ENCODE data around the gene CC2D2A.

DNA sequence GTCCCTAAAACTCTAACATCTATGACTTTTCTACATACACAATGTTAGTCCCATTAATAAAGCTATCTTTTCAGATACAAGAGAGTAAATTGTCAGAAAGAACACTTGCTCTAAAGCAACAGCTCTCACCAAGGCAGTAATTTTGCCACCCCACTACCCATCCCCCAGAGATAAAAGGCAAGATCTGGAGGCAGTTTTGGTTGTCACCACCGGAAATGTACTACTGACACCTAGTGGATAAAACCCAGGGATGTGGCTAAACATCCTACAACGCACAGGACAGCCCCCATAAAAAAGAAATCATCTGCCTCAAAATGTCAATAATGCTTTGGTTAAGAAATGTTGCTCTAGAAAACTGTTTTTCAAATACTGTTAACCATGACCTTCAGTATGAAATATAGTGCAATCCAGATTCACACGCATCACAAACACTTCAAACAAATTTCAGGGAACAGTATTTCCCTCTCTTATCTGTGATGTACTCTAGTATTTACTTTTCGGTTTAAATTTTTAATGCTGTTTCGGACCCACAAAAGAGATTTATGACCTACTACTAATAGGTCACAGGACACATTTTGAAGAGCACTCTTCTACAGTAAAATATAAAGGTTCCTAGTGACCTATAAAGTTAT, 180.3 kb downstream of the CC2D2A start:
- TF ChIP-seq, protein P1, sequence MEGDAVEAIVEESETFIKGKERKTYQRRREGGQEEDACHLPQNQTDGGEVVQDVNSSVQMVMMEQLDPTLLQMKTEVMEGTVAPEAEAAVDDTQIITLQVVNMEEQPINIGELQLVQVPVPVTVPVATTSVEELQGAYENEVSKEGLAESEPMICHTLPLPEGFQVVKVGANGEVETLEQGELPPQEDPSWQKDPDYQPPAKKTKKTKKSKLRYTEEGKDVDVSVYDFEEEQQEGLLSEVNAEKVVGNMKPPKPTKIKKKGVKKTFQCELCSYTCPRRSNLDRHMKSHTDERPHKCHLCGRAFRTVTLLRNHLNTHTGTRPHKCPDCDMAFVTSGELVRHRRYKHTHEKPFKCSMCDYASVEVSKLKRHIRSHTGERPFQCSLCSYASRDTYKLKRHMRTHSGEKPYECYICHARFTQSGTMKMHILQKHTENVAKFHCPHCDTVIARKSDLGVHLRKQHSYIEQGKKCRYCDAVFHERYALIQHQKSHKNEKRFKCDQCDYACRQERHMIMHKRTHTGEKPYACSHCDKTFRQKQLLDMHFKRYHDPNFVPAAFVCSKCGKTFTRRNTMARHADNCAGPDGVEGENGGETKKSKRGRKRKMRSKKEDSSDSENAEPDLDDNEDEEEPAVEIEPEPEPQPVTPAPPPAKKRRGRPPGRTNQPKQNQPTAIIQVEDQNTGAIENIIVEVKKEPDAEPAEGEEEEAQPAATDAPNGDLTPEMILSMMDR (conservative IDR thresholded peaks at IDR 0.05; ENCODE audit: low read depth, low read length): peak; percentile 82
- TF ChIP-seq EZH2 (IDR thresholded peaks at IDR 0.05; ENCODE audit: borderline replicate concordance, low read depth, low read length, poor library complexity, severe bottlenecking): no peak
